HepG2 (cell line): ENCODE results near the gene STK25. TPM values are rescaled to one million over a fixed set of nuclear protein-coding genes. Genes with fewer than 3 reads are reported as not detected.

Experiments used
- DMAP1 ChIP-seq: IDR thresholded peaks from 2 replicates; pipeline ENCODE4 v1.6.1; 2016
- GABPB1 ChIP-seq: IDR thresholded peaks from 2 replicates; pipeline ENCODE4 v1.6.1; 2016; ENCODE audit warnings: mild to moderate bottlenecking, missing genetic modification reagents, moderate library complexity, missing compliant biosample characterization
- HIC2 ChIP-seq: sonication (generic); formaldehyde crosslinking; IDR thresholded peaks from 2 replicates; pipeline ENCODE4 v1.9.0; 2022; ENCODE audit warnings: low read depth, missing genetic modification reagents
- KDM3A ChIP-seq: IDR thresholded peaks from 2 replicates; pipeline ENCODE4 v1.6.1; 2018; ENCODE audit warnings: low read depth, missing compliant biosample characterization
- PHF8 ChIP-seq: sonication (generic); formaldehyde crosslinking; IDR thresholded peaks from 2 replicates; pipeline ENCODE4 v1.5.0; 2020; ENCODE audit warnings: missing genetic modification reagents
- POGZ ChIP-seq: sonication (generic); formaldehyde crosslinking; IDR thresholded peaks from 2 replicates; pipeline ENCODE4 v1.4.0; 2020; ENCODE audit warnings: mild to moderate bottlenecking, missing genetic modification reagents
- SMAD1 ChIP-seq: sonication (generic); formaldehyde crosslinking; IDR thresholded peaks from 2 replicates; pipeline ENCODE4 v1.4.0; 2020; ENCODE audit warnings: missing genetic modification reagents, low read depth, mild to moderate bottlenecking, borderline replicate concordance
- SP4 ChIP-seq: sonication (generic); formaldehyde crosslinking; IDR thresholded peaks from 2 replicates; pipeline ENCODE4 v1.8.1; 2023; ENCODE audit warnings: mild to moderate bottlenecking, missing genetic modification reagents
- TEAD3 ChIP-seq: optimal IDR thresholded peaks from 2 replicates; pipeline ENCODE3; 2016; ENCODE audit warnings: borderline replicate concordance
- TGIF2 ChIP-seq: IDR thresholded peaks from 2 replicates; pipeline ENCODE4 v1.6.1; 2016; ENCODE audit warnings: control low read depth, missing compliant biosample characterization
- YY1 ChIP-seq: IDR thresholded peaks from 2 replicates; pipeline ENCODE4 v1.6.1; 2011; ENCODE audit warnings: low read length, low read depth, moderate library complexity, mild to moderate bottlenecking; ENCODE audit not compliant: insufficient read depth, insufficient replicate concordance
- ZFP37 ChIP-seq: sonication (generic); formaldehyde crosslinking; IDR thresholded peaks from 2 replicates; pipeline ENCODE4 v1.4.0; 2020; ENCODE audit warnings: missing genetic modification reagents, borderline replicate concordance
- ZNF18 ChIP-seq: sonication (generic); formaldehyde crosslinking; IDR thresholded peaks from 2 replicates; pipeline ENCODE4 v1.8.0; 2022; ENCODE audit warnings: mild to moderate bottlenecking, missing genetic modification reagents; ENCODE audit not compliant: insufficient replicate concordance
- ZNF350 ChIP-seq: sonication (generic); formaldehyde crosslinking; IDR thresholded peaks from 2 replicates; pipeline ENCODE4 v1.4.0; 2020; ENCODE audit warnings: mild to moderate bottlenecking, low read depth, missing genetic modification reagents, borderline replicate concordance
- ZNF629 ChIP-seq: sonication (generic); formaldehyde crosslinking; conservative IDR thresholded peaks from 2 replicates; pipeline ENCODE4 v1.5.0; 2020; ENCODE audit warnings: missing genetic modification reagents
- ZNF644 ChIP-seq: IDR thresholded peaks from 2 replicates; pipeline ENCODE4 v1.6.1; 2016; ENCODE audit warnings: low read depth
- ZNF772 ChIP-seq: sonication (generic); formaldehyde crosslinking; IDR thresholded peaks from 2 replicates; pipeline ENCODE4 v1.5.0; 2020; ENCODE audit warnings: mild to moderate bottlenecking, missing genetic modification reagents
- polyA plus RNA-seq, 8 experiments: library from polyadenylated mRNA; depleted of rRNA in 3 of 8; stranded (reverse) in 7 of 8; unstranded in 1 of 8; fragments of >200 nt; fragmentation: Illumina TruSeq in 4 of 8; extraction: Trizol in 4 of 8; gene quantifications; 2 replicates each; pipeline versions ENCODE4 v1.2.1 to v1.2.3, GENCODE V29; 2011 to 2016; ENCODE audit warnings: low read depth in 4 of 8, missing spikeins in 1 of 8, mixed read lengths in 1 of 8; ENCODE audit not compliant: insufficient read depth in 1 of 8
- total RNA-seq, 5 experiments: library from RNA; depleted of rRNA; stranded (reverse); fragments of >200 nt; fragmentation: Illumina TruSeq; extraction: Trizol; gene quantifications; 2 replicates each; pipeline ENCODE4 v1.2.3, GENCODE V29; 2016; ENCODE audit warnings: low read depth in 1 of 5
- TF ChIP-seq, protein P1 (sequence below): sonication (generic); formaldehyde crosslinking; IDR thresholded peaks from 2 replicates; pipeline ENCODE4 v1.4.0; 2020; ENCODE audit warnings: missing genetic modification reagents, borderline replicate concordance
- TF ChIP-seq, protein P2 (sequence below): sonication (generic); formaldehyde crosslinking; IDR thresholded peaks from 2 replicates; pipeline ENCODE4 v1.4.0; 2020; ENCODE audit warnings: missing genetic modification reagents

STK25 gene
- total and polyA plus RNA-seq, 2 of the 13 experiments (the other 11 are each of a cell fraction or from before 2014, with no cell fraction given) = 177 to 481 TPM

DNA sequence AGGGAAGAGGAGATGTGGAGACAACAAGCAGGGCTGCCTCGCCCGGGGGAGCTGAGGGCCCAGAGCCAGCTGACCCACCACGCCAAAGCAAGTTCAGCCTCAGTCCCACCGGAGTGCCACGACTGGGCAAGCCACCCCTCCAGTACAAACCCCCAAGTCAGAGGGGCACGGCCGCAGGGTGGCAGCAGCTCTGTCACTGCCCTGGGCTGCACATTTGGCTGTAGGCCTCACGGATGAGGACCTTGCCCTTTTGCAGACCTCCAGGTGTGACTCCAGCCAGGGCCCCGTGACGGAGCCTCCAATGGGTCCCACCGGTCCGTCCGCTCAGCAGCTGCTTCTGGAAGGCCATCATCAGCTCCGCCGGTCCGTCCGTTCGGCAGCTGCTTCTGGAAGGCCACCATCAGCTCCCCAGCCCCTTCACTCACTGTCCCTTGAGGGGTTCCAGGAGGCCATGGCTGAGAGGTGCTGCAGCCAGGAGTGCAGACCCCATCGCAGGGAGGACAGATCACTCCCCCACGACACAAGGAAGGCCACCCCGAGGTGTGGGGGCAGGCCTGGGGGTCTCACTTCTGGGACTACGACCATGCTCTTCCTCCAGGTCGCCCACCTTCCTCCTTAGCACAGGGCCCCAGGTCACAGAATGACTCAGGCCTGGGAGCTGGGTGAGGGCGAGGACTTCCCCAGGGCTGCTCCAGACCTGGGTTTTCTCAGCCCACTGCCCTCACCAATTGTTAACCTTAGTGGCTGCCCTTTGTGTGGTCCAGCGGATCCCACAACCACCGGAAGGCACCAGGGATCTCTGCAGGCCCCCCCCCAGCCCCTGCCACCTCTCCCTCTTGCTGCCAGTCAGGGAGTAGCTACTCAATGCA is 24.6 kb upstream of the STK25 start (continued):
- peak; percentile 86 for TF ChIP-seq HIC2 (CRISPR knock-in tag)
- TF ChIP-seq, protein P1, sequence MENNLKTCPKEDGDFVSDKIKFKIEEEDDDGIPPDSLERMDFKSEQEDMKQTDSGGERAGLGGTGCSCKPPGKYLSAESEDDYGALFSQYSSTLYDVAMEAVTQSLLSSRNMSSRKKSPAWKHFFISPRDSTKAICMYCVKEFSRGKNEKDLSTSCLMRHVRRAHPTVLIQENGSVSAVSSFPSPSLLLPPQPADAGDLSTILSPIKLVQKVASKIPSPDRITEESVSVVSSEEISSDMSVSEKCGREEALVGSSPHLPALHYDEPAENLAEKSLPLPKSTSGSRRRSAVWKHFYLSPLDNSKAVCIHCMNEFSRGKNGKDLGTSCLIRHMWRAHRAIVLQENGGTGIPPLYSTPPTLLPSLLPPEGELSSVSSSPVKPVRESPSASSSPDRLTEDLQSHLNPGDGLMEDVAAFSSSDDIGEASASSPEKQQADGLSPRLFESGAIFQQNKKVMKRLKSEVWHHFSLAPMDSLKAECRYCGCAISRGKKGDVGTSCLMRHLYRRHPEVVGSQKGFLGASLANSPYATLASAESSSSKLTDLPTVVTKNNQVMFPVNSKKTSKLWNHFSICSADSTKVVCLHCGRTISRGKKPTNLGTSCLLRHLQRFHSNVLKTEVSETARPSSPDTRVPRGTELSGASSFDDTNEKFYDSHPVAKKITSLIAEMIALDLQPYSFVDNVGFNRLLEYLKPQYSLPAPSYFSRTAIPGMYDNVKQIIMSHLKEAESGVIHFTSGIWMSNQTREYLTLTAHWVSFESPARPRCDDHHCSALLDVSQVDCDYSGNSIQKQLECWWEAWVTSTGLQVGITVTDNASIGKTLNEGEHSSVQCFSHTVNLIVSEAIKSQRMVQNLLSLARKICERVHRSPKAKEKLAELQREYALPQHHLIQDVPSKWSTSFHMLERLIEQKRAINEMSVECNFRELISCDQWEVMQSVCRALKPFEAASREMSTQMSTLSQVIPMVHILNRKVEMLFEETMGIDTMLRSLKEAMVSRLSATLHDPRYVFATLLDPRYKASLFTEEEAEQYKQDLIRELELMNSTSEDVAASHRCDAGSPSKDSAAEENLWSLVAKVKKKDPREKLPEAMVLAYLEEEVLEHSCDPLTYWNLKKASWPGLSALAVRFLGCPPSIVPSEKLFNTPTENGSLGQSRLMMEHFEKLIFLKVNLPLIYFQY (CRISPR knock-in tag) = no peak
- TF ChIP-seq POGZ (CRISPR knock-in tag) = 0 out of 2 replicates have a peak, but pooled peaks have one; percentile 15
- TF ChIP-seq GABPB1 = 0 out of 2 replicates have a peak, but pooled peaks have one; percentile 18
- no peak for TF ChIP-seq ZNF18 (CRISPR knock-in tag)
- TF ChIP-seq TGIF2 (CRISPR knock-in tag) = no peak
- no peak for TF ChIP-seq DMAP1 (CRISPR knock-in tag)
- peak; percentile 20; the same call in 1 of the 2 replicates for TF ChIP-seq SP4 (CRISPR knock-in tag)
- no peak for TF ChIP-seq ZNF644
- TF ChIP-seq YY1 = peak; percentile 13
- TF ChIP-seq PHF8 = peak; percentile 50; the same call in 1 of the 2 replicates
- TF ChIP-seq ZFP37 (CRISPR knock-in tag) = no peak
- TF ChIP-seq ZNF772 (CRISPR knock-in tag) = peak; percentile 62; the same call in 1 of the 2 replicates
- TF ChIP-seq, protein P2, sequence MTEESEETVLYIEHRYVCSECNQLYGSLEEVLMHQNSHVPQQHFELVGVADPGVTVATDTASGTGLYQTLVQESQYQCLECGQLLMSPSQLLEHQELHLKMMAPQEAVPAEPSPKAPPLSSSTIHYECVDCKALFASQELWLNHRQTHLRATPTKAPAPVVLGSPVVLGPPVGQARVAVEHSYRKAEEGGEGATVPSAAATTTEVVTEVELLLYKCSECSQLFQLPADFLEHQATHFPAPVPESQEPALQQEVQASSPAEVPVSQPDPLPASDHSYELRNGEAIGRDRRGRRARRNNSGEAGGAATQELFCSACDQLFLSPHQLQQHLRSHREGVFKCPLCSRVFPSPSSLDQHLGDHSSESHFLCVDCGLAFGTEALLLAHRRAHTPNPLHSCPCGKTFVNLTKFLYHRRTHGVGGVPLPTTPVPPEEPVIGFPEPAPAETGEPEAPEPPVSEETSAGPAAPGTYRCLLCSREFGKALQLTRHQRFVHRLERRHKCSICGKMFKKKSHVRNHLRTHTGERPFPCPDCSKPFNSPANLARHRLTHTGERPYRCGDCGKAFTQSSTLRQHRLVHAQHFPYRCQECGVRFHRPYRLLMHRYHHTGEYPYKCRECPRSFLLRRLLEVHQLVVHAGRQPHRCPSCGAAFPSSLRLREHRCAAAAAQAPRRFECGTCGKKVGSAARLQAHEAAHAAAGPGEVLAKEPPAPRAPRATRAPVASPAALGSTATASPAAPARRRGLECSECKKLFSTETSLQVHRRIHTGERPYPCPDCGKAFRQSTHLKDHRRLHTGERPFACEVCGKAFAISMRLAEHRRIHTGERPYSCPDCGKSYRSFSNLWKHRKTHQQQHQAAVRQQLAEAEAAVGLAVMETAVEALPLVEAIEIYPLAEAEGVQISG (CRISPR knock-in tag) = peak; percentile 30; the same call in 1 of the 2 replicates
- no peak for TF ChIP-seq ZNF629 (CRISPR knock-in tag)
- peak; percentile 46; the same call in 1 of the 2 replicates for TF ChIP-seq ZNF350 (CRISPR knock-in tag)
- 0 out of 2 replicates have a peak, but pooled peaks have one; percentile 40 for TF ChIP-seq KDM3A (CRISPR knock-in tag)
- 0 out of 2 replicates have a peak, but pooled peaks have one; percentile 62 for TF ChIP-seq SMAD1
- peak; percentile 32 for TF ChIP-seq TEAD3 (CRISPR knock-in tag)
